SK-N-SH treated with all-trans-retinoic acid at 6 μM for 48 hours (cell line): Measurements from ENCODE around the gene CFHR3.
"Not testable (repeated sequence)": the region's sequence is repeated elsewhere in the genome, so short reads cannot be mapped to it uniquely, and the experiment has no call there.

Source experiments
- ATAC-seq: fragments of 200-7000 bp; cut with Tn5 transposase; 3 replicates; pipeline ENCODE4 v1.9.1; 2020; ENCODE audit warnings: mild to moderate bottlenecking, moderate library complexity
- ARNTL ChIP-seq: fragments of 450-650 bp; formaldehyde crosslinking; IDR thresholded peaks from 2 replicates; pipeline ENCODE4 v1.5.0; 2020; ENCODE audit warnings: low read depth, mild to moderate bottlenecking, moderate library complexity, borderline replicate concordance
- BACH2 ChIP-seq: fragments of 250-450 bp; sonication (Bioruptor Pico); IDR thresholded peaks from 2 replicates; pipeline ENCODE4 v1.9.0; 2021; ENCODE audit warnings: mild to moderate bottlenecking, borderline replicate concordance
- CREB5 ChIP-seq: fragments of 250-450 bp; sonication (Bioruptor Pico); IDR thresholded peaks from 2 replicates; pipeline ENCODE4 v1.5.1; 2020; ENCODE audit warnings: low read depth, mild to moderate bottlenecking, moderate library complexity
- ESRRG ChIP-seq: fragments of 250-450 bp; sonication (Bioruptor Pico); IDR thresholded peaks from 2 replicates; pipeline ENCODE4 v1.6.1; 2021; ENCODE audit warnings: mild to moderate bottlenecking
- GLIS3 ChIP-seq: fragments of 250-450 bp; sonication (Bioruptor Pico); IDR thresholded peaks from 2 replicates; pipeline ENCODE4 v1.5.0; 2020; ENCODE audit warnings: mild to moderate bottlenecking, moderate library complexity
- ISL1 ChIP-seq: fragments of 250-450 bp; sonication (Bioruptor Pico); IDR thresholded peaks from 2 replicates; pipeline ENCODE4 v2.1.2; 2022; ENCODE audit warnings: mild to moderate bottlenecking, moderate library complexity
- OSR1 ChIP-seq: fragments of 250-450 bp; sonication (Bioruptor Pico); IDR thresholded peaks from 2 replicates; pipeline ENCODE4 v1.8.0; 2022; ENCODE audit warnings: moderate library complexity, mild to moderate bottlenecking, inconsistent platforms
- PPARA ChIP-seq: fragments of 250-450 bp; sonication (Bioruptor Pico); IDR thresholded peaks from 2 replicates; pipeline ENCODE4 v1.5.0; 2020; ENCODE audit warnings: mild to moderate bottlenecking, borderline replicate concordance
- RARB ChIP-seq: fragments of 250-450 bp; sonication (Bioruptor Pico); IDR thresholded peaks from 2 replicates; pipeline ENCODE4 v1.8.0; 2021; ENCODE audit warnings: mild to moderate bottlenecking, moderate library complexity
- SNAI2 ChIP-seq: fragments of 250-450 bp; sonication (Bioruptor Pico); IDR thresholded peaks from 2 replicates; pipeline ENCODE4 v1.5.0; 2020; ENCODE audit warnings: mild to moderate bottlenecking, moderate library complexity
- TCF4 ChIP-seq: fragments of 250-450 bp; sonication (Bioruptor Pico); IDR thresholded peaks from 2 replicates; pipeline ENCODE4 v1.8.0; 2021; ENCODE audit warnings: mild to moderate bottlenecking, moderate library complexity, borderline replicate concordance
- ZC3H10 ChIP-seq: fragments of 250-450 bp; sonication (Bioruptor Pico); IDR thresholded peaks from 2 replicates; pipeline ENCODE4 v1.5.1; 2021; ENCODE audit warnings: mild to moderate bottlenecking, moderate library complexity
- ZFP30 ChIP-seq: fragments of 450-650 bp; formaldehyde crosslinking; IDR thresholded peaks from 2 replicates; pipeline ENCODE4 v1.5.0; 2022; ENCODE audit warnings: mild to moderate bottlenecking, moderate library complexity
- ZNF565 ChIP-seq: fragments of 450-650 bp; formaldehyde crosslinking; conservative IDR thresholded peaks from 2 replicates; pipeline ENCODE4 v1.5.0; 2020; ENCODE audit warnings: low read depth, mild to moderate bottlenecking, moderate library complexity
- ZNF70 ChIP-seq: fragments of 450-650 bp; formaldehyde crosslinking; IDR thresholded peaks from 2 replicates; pipeline ENCODE4 v1.5.0; 2020; ENCODE audit warnings: mild to moderate bottlenecking, moderate library complexity
- ZNF8 ChIP-seq: fragments of 450-650 bp; formaldehyde crosslinking; IDR thresholded peaks from 2 replicates; pipeline ENCODE4 v1.5.0; 2020; ENCODE audit warnings: mild to moderate bottlenecking, moderate library complexity
- TF ChIP-seq, protein P1 (sequence below): fragments of 250-450 bp; sonication (Bioruptor Pico); IDR thresholded peaks from 2 replicates; pipeline ENCODE4 v1.5.1; 2021; ENCODE audit warnings: mild to moderate bottlenecking, moderate library complexity
- TF ChIP-seq, protein P2 (sequence below): fragments of 250-450 bp; sonication (Bioruptor Pico); IDR thresholded peaks from 2 replicates; pipeline ENCODE4 v1.8.0; 2020; ENCODE audit warnings: mild to moderate bottlenecking, moderate library complexity, borderline replicate concordance

CFHR3 gene

DNA sequence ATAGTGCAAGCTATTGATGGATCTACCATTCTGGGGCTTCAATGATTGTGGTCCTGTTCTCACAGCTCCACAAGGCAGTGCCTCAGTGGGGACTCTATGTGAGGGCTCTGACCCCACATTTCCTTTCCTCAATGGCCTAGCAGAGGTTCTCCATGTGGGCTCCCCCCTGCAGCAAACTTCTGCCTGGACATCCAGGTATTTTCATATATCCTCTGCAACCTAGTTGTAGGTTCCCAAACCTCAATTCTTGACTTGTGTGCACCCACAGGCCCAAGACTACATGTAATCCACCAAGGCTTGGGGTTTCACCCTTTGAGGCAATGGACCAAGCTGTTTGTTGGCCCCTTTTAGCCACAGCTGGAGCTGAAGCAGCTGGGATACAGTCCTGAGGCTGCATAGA, 35.9 kb upstream of the CFHR3 start (continued):
- TF ChIP-seq GLIS3 (CRISPR knock-in tag) (no peak), TCF4 (no peak), ZFP30 (no peak), SNAI2 (CRISPR knock-in tag) (no peak)
- TF ChIP-seq, protein P1, sequence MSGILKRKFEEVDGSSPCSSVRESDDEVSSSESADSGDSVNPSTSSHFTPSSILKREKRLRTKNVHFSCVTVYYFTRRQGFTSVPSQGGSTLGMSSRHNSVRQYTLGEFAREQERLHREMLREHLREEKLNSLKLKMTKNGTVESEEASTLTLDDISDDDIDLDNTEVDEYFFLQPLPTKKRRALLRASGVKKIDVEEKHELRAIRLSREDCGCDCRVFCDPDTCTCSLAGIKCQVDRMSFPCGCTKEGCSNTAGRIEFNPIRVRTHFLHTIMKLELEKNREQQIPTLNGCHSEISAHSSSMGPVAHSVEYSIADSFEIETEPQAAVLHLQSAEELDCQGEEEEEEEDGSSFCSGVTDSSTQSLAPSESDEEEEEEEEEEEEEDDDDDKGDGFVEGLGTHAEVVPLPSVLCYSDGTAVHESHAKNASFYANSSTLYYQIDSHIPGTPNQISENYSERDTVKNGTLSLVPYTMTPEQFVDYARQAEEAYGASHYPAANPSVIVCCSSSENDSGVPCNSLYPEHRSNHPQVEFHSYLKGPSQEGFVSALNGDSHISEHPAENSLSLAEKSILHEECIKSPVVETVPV (CRISPR knock-in tag), result no peak

DNA sequence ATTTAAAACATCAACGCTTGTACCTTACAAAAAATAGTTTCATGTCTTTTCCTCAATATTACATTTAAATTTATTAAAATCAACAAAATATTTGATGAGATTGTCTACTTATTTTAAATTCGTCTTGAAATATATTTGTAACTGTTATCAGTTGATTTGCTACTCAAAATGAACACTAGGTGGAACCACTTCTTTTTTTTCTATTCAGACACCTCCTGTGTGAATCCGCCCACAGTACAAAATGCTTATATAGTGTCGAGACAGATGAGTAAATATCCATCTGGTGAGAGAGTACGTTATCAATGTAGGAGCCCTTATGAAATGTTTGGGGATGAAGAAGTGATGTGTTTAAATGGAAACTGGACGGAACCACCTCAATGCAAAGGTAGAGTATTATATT, 31.4 kb upstream of the CFHR3 start:
- ATAC-seq, result peak; percentile 93

DNA sequence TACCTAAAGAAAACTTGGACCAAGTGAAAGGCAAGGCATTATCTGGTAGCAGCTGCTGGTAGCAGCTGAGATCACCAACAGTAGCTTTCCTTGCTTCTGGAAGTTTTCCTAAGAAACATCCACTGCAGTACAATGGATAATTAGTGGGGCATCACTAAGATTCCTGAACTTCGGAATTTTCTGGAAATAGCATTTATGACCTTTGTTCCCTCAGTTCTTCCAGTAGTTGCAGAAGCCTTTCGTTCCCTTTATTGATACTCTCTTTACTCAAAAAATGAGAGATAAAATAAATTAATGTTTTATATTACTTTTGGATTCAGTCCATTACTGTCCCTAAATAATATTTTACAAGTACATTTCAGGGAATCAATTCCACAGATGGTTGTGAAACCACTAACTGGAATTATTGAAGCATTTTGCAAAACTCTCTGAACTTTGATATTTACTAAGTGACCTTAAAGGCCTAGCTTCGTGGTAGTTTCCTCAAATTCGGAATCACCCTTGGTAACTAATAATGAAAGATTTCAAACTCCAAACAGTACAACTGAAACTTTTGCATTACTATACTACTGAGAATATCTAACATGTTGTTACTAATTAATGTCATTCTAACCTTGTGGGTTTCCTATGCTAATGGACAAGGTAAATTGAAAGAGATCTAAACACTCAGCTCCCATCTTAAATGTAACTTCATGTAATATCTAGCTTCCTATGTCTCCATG, 9.5 kb upstream of the CFHR3 start:
- not testable (repeated sequence) for ATAC-seq

DNA sequence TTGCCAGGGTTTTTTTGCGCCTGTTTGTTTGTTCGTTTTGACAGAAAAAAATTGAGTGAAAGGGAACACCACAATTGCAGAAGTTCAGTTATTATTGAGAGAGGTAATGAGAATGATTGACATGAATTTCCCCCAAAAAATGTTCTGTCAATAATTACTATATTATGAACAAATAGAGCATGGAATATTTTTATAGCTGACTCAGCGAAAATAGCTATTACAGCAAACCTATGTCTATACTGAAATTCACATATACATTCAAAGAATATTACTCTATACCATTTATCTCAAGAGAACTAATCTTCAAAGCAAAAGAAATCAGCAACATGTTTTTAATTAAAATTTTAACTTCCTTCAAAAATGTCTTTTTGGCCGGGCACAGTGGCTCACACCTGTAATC, 4.8 kb upstream of the CFHR3 start:
- not testable (repeated sequence) for ATAC-seq

GRCh38 chr1:196773713-196774112, 927 bp upstream of the CFHR3 start:
- no peak for ATAC-seq

GRCh38 chr1:196774175-196774574, 465 bp upstream of the CFHR3 start:
- no peak for ATAC-seq
- TF ChIP-seq RARB (CRISPR knock-in tag) (no peak), ZNF8 (CRISPR knock-in tag) (no peak), ESRRG (CRISPR knock-in tag) (no peak), TCF4 (no peak), ZC3H10 (CRISPR knock-in tag) (no peak), ISL1 (CRISPR knock-in tag) (no peak), OSR1 (CRISPR knock-in tag) (no peak), PPARA (no peak), BACH2 (CRISPR knock-in tag) (no peak), CREB5 (CRISPR knock-in tag) (no peak), ARNTL (CRISPR knock-in tag) (no peak), ZNF565 (CRISPR knock-in tag) (no peak), ZNF70 (CRISPR knock-in tag) (no peak)
- TF ChIP-seq, protein P2, sequence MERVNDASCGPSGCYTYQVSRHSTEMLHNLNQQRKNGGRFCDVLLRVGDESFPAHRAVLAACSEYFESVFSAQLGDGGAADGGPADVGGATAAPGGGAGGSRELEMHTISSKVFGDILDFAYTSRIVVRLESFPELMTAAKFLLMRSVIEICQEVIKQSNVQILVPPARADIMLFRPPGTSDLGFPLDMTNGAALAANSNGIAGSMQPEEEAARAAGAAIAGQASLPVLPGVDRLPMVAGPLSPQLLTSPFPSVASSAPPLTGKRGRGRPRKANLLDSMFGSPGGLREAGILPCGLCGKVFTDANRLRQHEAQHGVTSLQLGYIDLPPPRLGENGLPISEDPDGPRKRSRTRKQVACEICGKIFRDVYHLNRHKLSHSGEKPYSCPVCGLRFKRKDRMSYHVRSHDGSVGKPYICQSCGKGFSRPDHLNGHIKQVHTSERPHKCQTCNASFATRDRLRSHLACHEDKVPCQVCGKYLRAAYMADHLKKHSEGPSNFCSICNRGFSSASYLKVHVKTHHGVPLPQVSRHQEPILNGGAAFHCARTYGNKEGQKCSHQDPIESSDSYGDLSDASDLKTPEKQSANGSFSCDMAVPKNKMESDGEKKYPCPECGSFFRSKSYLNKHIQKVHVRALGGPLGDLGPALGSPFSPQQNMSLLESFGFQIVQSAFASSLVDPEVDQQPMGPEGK, result no peak
- TF ChIP-seq, protein P1 (CRISPR knock-in tag), result no peak

More at GRCh38 chr1:196773713-196774112, 927 bp upstream of the CFHR3 start:
- no peak for TF ChIP-seq ZC3H10 (CRISPR knock-in tag)
- TF ChIP-seq, protein P2, result no peak
- TF ChIP-seq, all 23 proteins: peak for 0
